GM19025 (cell line): ENCODE data around the gene SUGT1.
"Not testable (repeated sequence)": the region's sequence is repeated elsewhere in the genome, so short reads cannot be mapped to it uniquely, and the experiment has no call there.

Experiments used
- ATAC-seq: cut with Tn5 transposase; IDR thresholded peaks from one replicate; pipeline ENCODE4 v1.9.1; 2021; ENCODE audit warnings: mild to moderate bottlenecking, low read depth, moderate library complexity; ENCODE audit not compliant: unreplicated experiment

Gene SUGT1

GRCh38 chr13:52652196-52652979 is at the start of gene SUGT1:
Gene SUGT1 (plus strand): TSS chr13:52652836. CDS start chr13:52652921, 85 bp downstream.
- peak; percentile 96 for ATAC-seq

GRCh38 chr13:52603316-52603715 is 49.3 kb upstream of the SUGT1 start:
- ATAC-seq: not testable (repeated sequence)

- ATAC-seq: not testable (repeated sequence)
Measured at GRCh38 chr13:52606126-52606525, 46.5 kb upstream of the SUGT1 start.

GRCh38 chr13:52606795-52607194 is 45.8 kb upstream of the SUGT1 start:
- ATAC-seq: not testable (repeated sequence)

- ATAC-seq: not testable (repeated sequence)
Measured at GRCh38 chr13:52608184-52608583, 44.5 kb upstream of the SUGT1 start.

GRCh38 chr13:52609013-52609606 is 43.5 kb upstream of the SUGT1 start:
- ATAC-seq: not testable (repeated sequence)

- not testable (repeated sequence) for ATAC-seq
Measured at GRCh38 chr13:52610158-52610557, 42.5 kb upstream of the SUGT1 start.

- no peak for ATAC-seq
Measured at GRCh38 chr13:52615134-52615801, 37.4 kb upstream of the SUGT1 start.

- no peak for ATAC-seq
Measured at GRCh38 chr13:52615812-52616211, 36.8 kb upstream of the SUGT1 start.

- peak; percentile 99 for ATAC-seq
Measured at GRCh38 chr13:52617070-52618060, 35.3 kb upstream of the SUGT1 start.

- ATAC-seq: peak; percentile 69
Measured at GRCh38 chr13:52631083-52631690, 21.4 kb upstream of the SUGT1 start.

- no peak for ATAC-seq
Measured at GRCh38 chr13:52638666-52639328, 13.8 kb upstream of the SUGT1 start.

- no peak for ATAC-seq
Measured at GRCh38 chr13:52642131-52642530, 10.5 kb upstream of the SUGT1 start, which contains the start of gene HNRNPA1L2. Gene HNRNPA1L2 (plus strand): TSS chr13:52642431. CDS start chr13:52642493, 62 bp downstream.

GRCh38 chr13:52644108-52644507 is 8.5 kb upstream of the SUGT1 start:
- ATAC-seq: no peak

- ATAC-seq: no peak
Measured at GRCh38 chr13:52646967-52647366, 5.7 kb upstream of the SUGT1 start.

- ATAC-seq: no peak
Measured at GRCh38 chr13:52650731-52651130, 1.9 kb upstream of the SUGT1 start.

GRCh38 chr13:52651897-52652195 is 790 bp upstream of the SUGT1 start:
- peak; percentile 4 for ATAC-seq

- peak; percentile 18 for ATAC-seq
Measured at GRCh38 chr13:52652980-52653303, 306 bp downstream of the SUGT1 start.

- ATAC-seq: no peak
Measured at GRCh38 chr13:52659340-52659739, 6.7 kb downstream of the SUGT1 start.
